ENCODE measurements around the gene SIGLEC15.

DNA sequence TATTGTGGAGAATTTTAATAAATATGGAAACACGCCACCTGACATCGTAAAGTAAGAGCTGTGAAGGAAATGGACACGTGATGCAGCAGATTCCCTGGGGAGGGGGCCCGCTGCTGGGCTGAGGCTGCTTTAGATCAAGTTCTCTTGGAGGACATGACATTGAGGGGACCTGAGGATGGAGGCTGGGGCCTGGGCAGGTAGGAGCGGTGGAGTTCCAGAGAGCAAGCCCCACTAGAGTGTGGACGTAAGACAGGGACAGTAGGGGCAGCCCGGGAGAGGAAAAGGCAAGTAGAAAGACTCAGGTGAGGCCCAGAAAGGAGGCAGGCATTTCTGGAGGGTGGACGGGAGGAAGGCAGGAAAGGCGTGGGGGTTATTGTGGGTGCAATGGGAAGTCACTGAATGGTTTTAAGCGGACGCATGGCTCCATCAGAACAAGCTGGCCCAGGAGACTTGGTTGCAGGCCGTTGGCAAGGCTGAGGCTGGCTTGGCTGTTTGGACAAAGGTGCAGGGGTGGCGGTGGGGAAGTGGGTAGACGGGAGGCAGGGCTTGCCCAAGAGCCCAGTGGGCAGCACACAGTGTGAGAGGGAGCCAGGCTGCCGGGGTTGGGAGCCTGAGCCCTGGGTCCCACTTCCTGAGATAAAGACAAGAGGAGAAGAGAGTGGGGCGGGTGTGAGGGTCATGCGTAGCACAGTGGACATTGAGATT lies 15.7 kb downstream of the SIGLEC15 start:
- TF ChIP-seq, protein P1, sequence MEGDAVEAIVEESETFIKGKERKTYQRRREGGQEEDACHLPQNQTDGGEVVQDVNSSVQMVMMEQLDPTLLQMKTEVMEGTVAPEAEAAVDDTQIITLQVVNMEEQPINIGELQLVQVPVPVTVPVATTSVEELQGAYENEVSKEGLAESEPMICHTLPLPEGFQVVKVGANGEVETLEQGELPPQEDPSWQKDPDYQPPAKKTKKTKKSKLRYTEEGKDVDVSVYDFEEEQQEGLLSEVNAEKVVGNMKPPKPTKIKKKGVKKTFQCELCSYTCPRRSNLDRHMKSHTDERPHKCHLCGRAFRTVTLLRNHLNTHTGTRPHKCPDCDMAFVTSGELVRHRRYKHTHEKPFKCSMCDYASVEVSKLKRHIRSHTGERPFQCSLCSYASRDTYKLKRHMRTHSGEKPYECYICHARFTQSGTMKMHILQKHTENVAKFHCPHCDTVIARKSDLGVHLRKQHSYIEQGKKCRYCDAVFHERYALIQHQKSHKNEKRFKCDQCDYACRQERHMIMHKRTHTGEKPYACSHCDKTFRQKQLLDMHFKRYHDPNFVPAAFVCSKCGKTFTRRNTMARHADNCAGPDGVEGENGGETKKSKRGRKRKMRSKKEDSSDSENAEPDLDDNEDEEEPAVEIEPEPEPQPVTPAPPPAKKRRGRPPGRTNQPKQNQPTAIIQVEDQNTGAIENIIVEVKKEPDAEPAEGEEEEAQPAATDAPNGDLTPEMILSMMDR (IDR thresholded peaks at IDR 0.05): no peak
- TF ChIP-seq POLR2A (IDR thresholded peaks at IDR 0.05): no peak
